Suprapubic skin (tissue), 4 donors: ENCODE data around the gene EFNA2. TPM values are rescaled to one million over a fixed set of nuclear protein-coding genes. Genes with fewer than 3 reads are reported as not detected.
A peak's percentile ranks its signal among the peaks of the same experiment; 100 is the strongest.

Experiments
- DNase-seq, 2 donors: peaks; one replicate each; pipeline ENCODE4 v3.0.0-alpha.2; 2019; ENCODE audit warnings: low spot score in 2 of 2
- H3K27ac ChIP-seq: fragments of 200-600 bp; sonication (generic); one replicate; pipeline ENCODE4 v1.5.1; 2019
- H3K27me3 ChIP-seq: fragments of 200-600 bp; sonication (generic); one replicate; pipeline ENCODE4 v1.5.1; 2019
- H3K36me3 ChIP-seq: fragments of 200-600 bp; sonication (generic); one replicate; pipeline ENCODE4 v1.5.1; 2019
- H3K4me1 ChIP-seq: fragments of 200-600 bp; sonication (generic); one replicate; pipeline ENCODE4 v1.5.1; 2019
- H3K4me3 ChIP-seq: fragments of 200-600 bp; sonication (generic); one replicate; pipeline ENCODE4 v1.5.1; 2019; ENCODE audit warnings: mild to moderate bottlenecking
- H3K9me3 ChIP-seq: fragments of 200-600 bp; sonication (generic); one replicate; pipeline ENCODE4 v1.5.1; 2019
- CTCF ChIP-seq, 2 donors: fragments of 200-600 bp in 1 of 2; fragments of 450-650 bp in 1 of 2; sonication (generic) in 1 of 2; IDR thresholded peaks; one replicate each; pipeline ENCODE4 v1.5.1; 2016 to 2019; ENCODE audit warnings: antibody characterized with exemption in 2 of 2, mild to moderate bottlenecking in 1 of 2, moderate library complexity in 1 of 2
- EP300 ChIP-seq: sonication (generic); formaldehyde crosslinking; IDR thresholded peaks from one replicate; pipeline ENCODE4 v1.6.1; 2017; ENCODE audit warnings: antibody characterized with exemption
- POLR2A ChIP-seq, 2 donors: fragments of 450-650 bp; IDR thresholded peaks; one replicate each; pipeline ENCODE4 v1.6.1; 2017; ENCODE audit warnings: antibody characterized with exemption in 2 of 2, mild to moderate bottlenecking in 2 of 2, moderate library complexity in 2 of 2
- POLR2AphosphoS5 ChIP-seq, 3 donors: sonication (generic); formaldehyde crosslinking; IDR thresholded peaks; one replicate each; pipeline ENCODE4 v1.6.1; 2017; ENCODE audit warnings: antibody characterized with exemption in 3 of 3
- WGBS: methylation state at CpG from one replicate; pipeline ENCODE4 v1.1.5; 2018; 5-methylcytosine and 5-hydroxymethylcytosine counted together
- total RNA-seq, 4 donors: library from RNA; depleted of rRNA; stranded (reverse); fragments of >200 nt; gene quantifications; one replicate each; pipeline ENCODE4 v1.1.0, GENCODE V29; 2016

Gene EFNA2
- total RNA-seq, 4 donors from 2014 or later: not detected

GRCh38 chr19:1251330-1252220 lies 34.1 kb upstream of the EFNA2 start:
- Histone ChIP-seq H3K4me1 (peaks cover 69% of the 10 kb centered on the region), H3K4me3 (peak overlapping the region; percentile 92), H3K27me3 (no peaks in the 10 kb centered on the region), H3K36me3 (peaks cover 50% of the 10 kb centered on the region), H3K27ac (peak overlapping the region; percentile 99), H3K9me3 (no peaks in the 10 kb centered on the region)
- TF ChIP-seq POLR2A (IDR thresholded peaks at IDR 0.05) (no peak), POLR2AphosphoS5 (IDR thresholded peaks at IDR 0.05) (peak in 1 of 3 donors; percentile 11), EP300 (no peak), CTCF (IDR thresholded peaks at IDR 0.05) (no peak)
- WGBS: 2% methylated on average over 31 of the region's 41 CpGs
- DNase-seq: peak; percentile 90 to 93

GRCh38 chr19:1252221-1252820 lies 33.4 kb upstream of the EFNA2 start:
- DNase-seq: peak; percentile 95

GRCh38 chr19:1252821-1253513 lies 32.7 kb upstream of the EFNA2 start:
- H3K27me3 ChIP-seq: no peaks in the 10 kb centered on the region
- DNase-seq: peak; percentile 96
- H3K4me3 ChIP-seq: peak overlapping the region; percentile 92
- no peaks in the 10 kb centered on the region for H3K9me3 ChIP-seq
- H3K36me3 ChIP-seq: peaks cover 64% of the 10 kb centered on the region
- peak overlapping the region; percentile 99 for H3K27ac ChIP-seq
- WGBS: no CpG with 5 or more reads among the region's 26 CpGs
- H3K4me1 ChIP-seq: peaks cover 69% of the 10 kb centered on the region
- no peak for TF ChIP-seq POLR2A (IDR thresholded peaks at IDR 0.05)

More at GRCh38 chr19:1252221-1252820, 33.4 kb upstream of the EFNA2 start:
- WGBS: 0% methylated on average over 22 of the region's 30 CpGs
- peaks cover 69% of the 10 kb centered on the region for H3K4me1 ChIP-seq
- peaks cover 57% of the 10 kb centered on the region for H3K36me3 ChIP-seq
- TF ChIP-seq CTCF (IDR thresholded peaks at IDR 0.05) (no peak), POLR2AphosphoS5 (IDR thresholded peaks at IDR 0.05) (peak in 2 of 3 donors; percentile 62 to 68), POLR2A (IDR thresholded peaks at IDR 0.05) (no peak)
- H3K9me3 ChIP-seq: no peaks in the 10 kb centered on the region
- peak overlapping the region; percentile 92 for H3K4me3 ChIP-seq
- no peaks in the 10 kb centered on the region for H3K27me3 ChIP-seq
- H3K27ac ChIP-seq: peak overlapping the region; percentile 99

GRCh38 chr19:1253514-1254080 lies 32.1 kb upstream of the EFNA2 start:
- peaks cover 67% of the 10 kb centered on the region for H3K36me3 ChIP-seq
- WGBS: 23% methylated on average over 17 of the region's 23 CpGs
- peak in 1 of 2 donors; percentile 78 for DNase-seq
- TF ChIP-seq POLR2AphosphoS5 (IDR thresholded peaks at IDR 0.05): peak in 1 of 3 donors; percentile 44
- no peak for TF ChIP-seq CTCF (IDR thresholded peaks at IDR 0.05)
- H3K27ac ChIP-seq: peak overlapping the region; percentile 99
- peak overlapping the region; percentile 92 for H3K4me3 ChIP-seq
- no peaks in the 10 kb centered on the region for H3K9me3 ChIP-seq
- H3K4me1 ChIP-seq: peaks cover 71% of the 10 kb centered on the region
- no peaks in the 10 kb centered on the region for H3K27me3 ChIP-seq

- Histone ChIP-seq H3K4me1 (peaks cover 76% of the 10 kb centered on the region), H3K4me3 (peak overlapping the region; percentile 92), H3K27me3 (no peaks in the 10 kb centered on the region), H3K36me3 (peaks cover 67% of the 10 kb centered on the region), H3K27ac (peak overlapping the region; percentile 99), H3K9me3 (no peaks in the 10 kb centered on the region)
- no peak for DNase-seq
- TF ChIP-seq CTCF (IDR thresholded peaks at IDR 0.05) (no peak), EP300 (no peak)
- no CpG with 5 or more reads among the region's 37 CpGs for WGBS
Observed at GRCh38 chr19:1254081-1254527, 31.6 kb upstream of the EFNA2 start.
